Naive thymus-derived CD8-positive, alpha-beta T cell (primary cell): ENCODE results near the gene FADS6. TPM values are rescaled to one million over a fixed set of nuclear protein-coding genes. Genes with fewer than 3 reads are reported as not detected.

Experiments
- ATAC-seq, 2 donors: fragments of 150-1000 bp; cut with Tn5 transposase in 1 of 2; sonication (Bioruptor Pico), chemical (Tn5 transposase) in 1 of 2; 1 replicate in 1 of 2; 2 replicates in 1 of 2; pipeline ENCODE4 v1.10.0; 2021; ENCODE audit warnings: mild to moderate bottlenecking in 2 of 2, moderate library complexity in 2 of 2
- POLR2A ChIA-PET: fragments of 350-600 bp; sonication (Branson Sonifier 250); formaldehyde crosslinking; loops from one replicate; lab custom pipeline; 2021; ENCODE audit warnings: antibody characterized with exemption; lab: Charles Lee
- DNase-seq, 10 donors: peaks; one replicate each; pipeline versions ENCODE4 v3.0.0 to v3.0.0-alpha.2; 2020 to 2022
- H3K27ac Mint-ChIP-seq, 10 donors: one replicate each; pipeline ENCODE4 v1.8.0; 2020 to 2022; ENCODE audit warnings: mild to moderate bottlenecking in 10 of 10, mixed read lengths in 10 of 10, moderate library complexity in 4 of 10, inconsistent platforms in 1 of 10
- H3K27me3 Mint-ChIP-seq, 5 donors: one replicate each; pipeline ENCODE4 v1.8.0; 2021 to 2022; ENCODE audit warnings: mixed read lengths in 5 of 5
- H3K36me3 Mint-ChIP-seq, 3 donors: one replicate each; pipeline ENCODE4 v1.8.0; 2020 to 2022; ENCODE audit warnings: mixed read lengths in 3 of 3, mild to moderate bottlenecking in 2 of 3, inconsistent platforms in 1 of 3
- H3K4me1 Mint-ChIP-seq, 4 donors: one replicate each; pipeline ENCODE4 v1.8.0; 2021 to 2022; ENCODE audit warnings: mixed read lengths in 4 of 4
- H3K4me3 Mint-ChIP-seq, 10 donors: one replicate each; pipeline ENCODE4 v1.8.0; 2020 to 2022; ENCODE audit warnings: mild to moderate bottlenecking in 10 of 10, mixed read lengths in 10 of 10, moderate library complexity in 6 of 10, inconsistent platforms in 1 of 10
- H3K9me3 Mint-ChIP-seq, 9 donors: one replicate each; pipeline ENCODE4 v1.8.0; 2020 to 2022; ENCODE audit warnings: mixed read lengths in 9 of 9, mild to moderate bottlenecking in 3 of 9, inconsistent platforms in 1 of 9, moderate library complexity in 1 of 9
- polyA plus RNA-seq, 3 donors: library from polyadenylated mRNA; unstranded; fragments of 300-500 nt; fragmentation: Illumina TruSeq; gene quantifications; one replicate each; pipeline ENCODE4 v1.2.3, GENCODE V29; 2021
- total RNA-seq, 8 experiments: library from RNA in 2 of 8; stranded (reverse) in 2 of 8; gene quantifications; one replicate each; pipeline ENCODE4 v1.2.3 and lab custom pipeline; 2021 to 2026

The FADS6 gene
- total and polyA plus RNA-seq, 5 experiments from 2014 or later: not detected

DNA sequence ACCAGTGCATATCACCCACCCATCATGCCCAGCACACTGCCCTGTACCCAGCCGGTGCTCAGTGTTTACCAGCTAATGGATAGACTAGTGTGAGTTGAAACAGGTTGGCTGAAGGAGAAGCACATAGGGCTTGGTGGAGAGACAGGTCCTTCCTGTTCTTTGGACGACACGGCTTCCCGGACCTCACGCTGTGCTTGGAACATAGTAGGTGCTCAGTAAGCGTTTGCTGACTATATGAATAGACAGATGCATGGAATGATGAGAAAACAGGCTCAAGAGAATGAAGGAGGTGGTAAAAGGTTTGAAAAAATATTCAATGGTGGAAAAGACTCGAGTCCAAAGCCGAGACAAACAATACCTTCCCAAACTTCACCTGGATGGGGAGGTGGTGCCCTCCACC, 6.8 kb upstream of the FADS6 start:
- ATAC-seq: no peak
- no peaks in the 10 kb centered on the region for H3K36me3 Mint-ChIP-seq
- H3K27ac Mint-ChIP-seq: no peak overlapping the region
- peaks cover 9 to 39% (median 24%) of the 10 kb centered on the region in 5 donors for H3K27me3 Mint-ChIP-seq
- no peaks in the 10 kb centered on the region for H3K9me3 Mint-ChIP-seq
- POLR2A ChIA-PET: no interaction called here
- H3K4me3 Mint-ChIP-seq: no peak overlapping the region
- DNase-seq: no peak
- H3K4me1 Mint-ChIP-seq: no peaks in the 10 kb centered on the region

DNA sequence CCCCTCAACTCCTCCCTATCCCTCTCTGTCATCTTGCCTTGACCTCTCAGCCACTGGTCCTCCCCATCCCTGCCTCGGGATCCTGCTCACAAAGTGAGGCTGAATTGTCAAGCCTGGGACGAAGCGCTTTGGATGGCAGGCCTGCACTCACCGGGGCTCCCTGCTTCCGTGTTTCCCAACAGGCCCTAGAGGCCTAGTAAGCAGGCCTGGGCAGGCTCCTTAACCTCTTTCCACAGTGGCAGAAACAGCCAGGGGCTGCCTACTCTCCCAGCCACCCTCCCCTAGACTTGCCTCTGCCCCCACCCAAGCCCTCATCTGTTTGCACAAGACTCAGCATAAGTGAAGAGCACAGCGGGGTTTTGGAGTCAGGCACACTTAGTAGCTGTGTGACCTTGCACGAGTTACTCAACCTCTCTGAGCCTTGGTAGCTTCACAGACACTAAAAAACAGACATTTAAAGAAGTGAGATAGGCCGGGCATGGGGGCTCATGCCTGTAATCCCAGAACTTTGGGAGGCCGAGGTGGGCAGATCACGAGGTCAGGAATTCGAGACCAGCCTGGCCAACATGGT, 5.0 kb upstream of the FADS6 start:
- H3K27me3 Mint-ChIP-seq: peaks cover 17 to 44% (median 34%) of the 10 kb centered on the region in 5 donors
- peaks cover 2 to 7% (median 3%) of the 10 kb centered on the region in 4 donors for H3K4me1 Mint-ChIP-seq
- ATAC-seq (no peak), DNase-seq (no peak)
- no peak overlapping the region for H3K4me3 Mint-ChIP-seq
- POLR2A ChIA-PET: no interaction called here
- no peak overlapping the region for H3K27ac Mint-ChIP-seq
- no peaks in the 10 kb centered on the region for H3K36me3 Mint-ChIP-seq
- H3K9me3 Mint-ChIP-seq: no peaks in the 10 kb centered on the region

DNA sequence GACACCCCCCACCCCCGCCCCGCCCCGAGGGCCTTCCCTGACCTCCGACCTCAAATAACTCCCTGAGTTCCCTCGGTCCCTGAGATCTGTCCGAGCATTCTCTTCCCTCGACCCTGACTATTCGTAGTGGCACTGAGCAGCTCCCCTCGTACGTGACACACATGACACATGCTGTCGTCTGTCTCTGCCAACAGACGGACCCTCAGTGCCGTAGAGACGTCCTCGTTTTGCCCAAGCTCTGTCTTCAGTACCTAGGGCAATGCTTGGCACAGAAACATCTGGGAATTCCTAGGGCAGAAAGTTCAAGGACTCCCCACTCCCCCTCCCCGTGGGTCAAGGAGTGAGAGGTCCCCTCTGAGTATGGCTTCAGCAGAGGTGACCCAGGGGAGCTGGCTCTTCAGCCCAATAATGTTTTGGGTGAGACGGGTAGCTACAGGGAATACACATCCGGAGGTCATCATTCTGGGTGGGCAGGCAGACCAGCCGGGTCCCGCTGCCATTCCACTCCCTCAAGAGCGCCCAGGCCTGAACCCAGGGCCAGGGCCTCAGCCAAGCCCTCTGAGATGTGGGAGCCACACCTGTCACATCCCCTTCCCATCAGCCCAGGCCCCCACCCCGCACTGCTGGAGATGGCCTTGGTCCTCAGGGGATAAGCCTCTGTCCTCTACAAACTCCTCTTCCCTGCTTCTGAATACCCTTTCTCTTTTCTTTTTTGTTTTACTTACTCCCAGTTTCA, 671 bp upstream of the FADS6 start:
- Mint-ChIP-seq H3K36me3 (no peaks in the 10 kb centered on the region), H3K9me3 (no peaks in the 10 kb centered on the region), H3K27ac (peak overlapping the region in 2 of 10 donors; percentile 59 to 71), H3K4me1 (peaks cover 2 to 9% (median 5%) of the 10 kb centered on the region in 4 donors), H3K27me3 (peaks cover 21 to 51% (median 36%) of the 10 kb centered on the region in 5 donors), H3K4me3 (peak overlapping the region; percentile 56 to 86 (median 74))
- POLR2A ChIA-PET: no interaction called here
- ATAC-seq (no peak), DNase-seq (no peak)

DNA sequence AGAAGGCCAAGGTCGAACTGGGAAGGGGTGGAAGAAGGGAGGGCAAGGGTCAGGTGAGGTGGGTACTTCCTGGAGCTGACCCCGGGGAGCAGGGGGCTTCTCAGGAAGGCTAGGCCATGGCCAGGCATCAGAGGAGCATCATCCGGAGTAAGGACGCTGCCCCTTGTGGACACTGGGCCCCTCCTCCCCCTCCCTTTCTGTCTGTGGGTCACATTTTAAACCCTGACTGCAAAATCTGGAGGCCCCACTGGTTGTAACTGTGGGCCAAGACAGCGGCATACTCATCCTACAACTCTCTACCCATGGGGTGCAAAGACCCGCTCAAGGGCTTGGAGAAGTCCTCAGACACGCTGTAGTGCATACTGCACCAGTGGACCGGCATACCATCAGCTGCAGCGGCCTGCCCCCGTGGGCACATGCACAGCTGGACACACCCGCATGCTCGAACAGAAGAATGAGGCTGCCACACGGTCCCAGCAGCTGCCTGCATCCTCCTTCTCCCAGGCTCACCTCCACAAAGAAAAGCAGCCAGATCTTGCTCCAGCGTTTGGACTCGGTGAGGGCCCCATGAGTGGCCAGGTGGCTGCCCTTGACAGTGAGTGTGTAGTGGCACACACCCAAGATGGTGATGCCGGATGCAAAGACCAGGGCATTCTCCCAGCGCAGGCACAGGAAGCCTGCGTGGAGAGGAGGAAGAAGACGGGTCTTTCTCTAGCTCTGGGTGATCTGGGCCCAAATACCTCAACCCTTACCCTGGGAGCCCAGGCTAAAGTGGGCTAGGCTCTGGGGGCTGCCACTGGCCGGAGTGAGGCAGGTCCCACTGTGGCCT, 1.2 kb downstream of the FADS6 start:
- peaks cover 2 to 9% (median 5%) of the 10 kb centered on the region in 4 donors for H3K4me1 Mint-ChIP-seq
- peaks cover 21 to 60% (median 36%) of the 10 kb centered on the region in 5 donors for H3K27me3 Mint-ChIP-seq
- peak overlapping the region in 3 of 10 donors; percentile 48 to 77 (median 61) for H3K4me3 Mint-ChIP-seq
- H3K36me3 Mint-ChIP-seq: no peaks in the 10 kb centered on the region
- no peaks in the 10 kb centered on the region for H3K9me3 Mint-ChIP-seq
- POLR2A ChIA-PET: interaction anchor here (0.5 to 0.8 kb wide), 2 partner anchors 14 to 1497 kb away, joined by 3 read pairs; no protein-coding TSS in a partner anchor
- DNase-seq: no peak
- H3K27ac Mint-ChIP-seq: no peak overlapping the region
- no peak for ATAC-seq

DNA sequence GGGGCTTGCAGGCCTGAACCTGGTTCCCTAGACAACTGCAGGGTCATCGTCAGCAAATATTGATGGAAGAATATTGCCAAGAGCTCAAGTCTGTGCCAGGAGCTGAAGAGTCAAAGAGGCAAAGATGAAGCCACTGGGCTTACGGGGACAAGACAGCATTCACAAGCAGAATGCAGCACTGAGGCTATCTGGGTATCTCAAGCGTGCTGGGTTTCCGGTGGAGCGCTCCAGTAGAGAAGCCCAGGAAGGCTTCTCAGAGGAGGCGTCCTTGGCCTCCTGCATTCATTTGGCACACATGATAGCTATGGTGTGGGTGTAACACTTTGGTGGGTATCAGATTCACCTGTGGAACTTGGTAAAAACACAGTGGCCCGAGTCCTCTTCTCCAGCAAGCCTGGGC, 2.9 kb downstream of the FADS6 start:
- ATAC-seq (no peak), DNase-seq (no peak)
- Mint-ChIP-seq H3K4me1 (peaks cover 3 to 9% (median 5%) of the 10 kb centered on the region in 4 donors), H3K4me3 (no peak overlapping the region), H3K36me3 (no peaks in the 10 kb centered on the region), H3K9me3 (no peaks in the 10 kb centered on the region), H3K27me3 (peaks cover 16 to 60% (median 29%) of the 10 kb centered on the region in 5 donors), H3K27ac (no peak overlapping the region)
- POLR2A ChIA-PET: no interaction called here

DNA sequence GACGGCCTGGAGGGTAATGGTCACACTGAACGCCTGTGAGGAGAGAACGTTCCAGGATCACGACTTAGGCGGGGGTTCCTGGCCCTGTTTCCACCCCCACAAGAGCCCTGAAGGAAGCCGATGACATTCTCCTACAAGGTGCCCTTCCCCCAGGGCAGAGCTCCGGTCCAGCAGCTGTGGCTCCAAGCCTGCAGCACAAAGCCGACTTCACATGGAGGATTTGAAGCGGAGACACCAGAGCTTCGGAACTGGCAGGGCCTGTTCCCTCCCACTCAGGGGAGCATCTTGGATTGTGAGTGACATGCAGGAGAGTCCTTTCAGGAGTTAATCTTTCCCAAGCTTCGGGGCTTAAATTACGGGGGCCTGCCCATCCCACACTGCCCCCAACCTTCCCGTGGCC, 5.0 kb downstream of the FADS6 start:
- Mint-ChIP-seq H3K4me3 (no peak overlapping the region), H3K27ac (no peak overlapping the region), H3K27me3 (peaks cover 10 to 49% (median 23%) of the 10 kb centered on the region in 5 donors), H3K9me3 (no peaks in the 10 kb centered on the region), H3K4me1 (peaks cover 0 to 5% (median under 1%) of the 10 kb centered on the region in 4 donors), H3K36me3 (no peaks in the 10 kb centered on the region)
- POLR2A ChIA-PET: no interaction called here
- no peak for DNase-seq
- ATAC-seq: no peak

DNA sequence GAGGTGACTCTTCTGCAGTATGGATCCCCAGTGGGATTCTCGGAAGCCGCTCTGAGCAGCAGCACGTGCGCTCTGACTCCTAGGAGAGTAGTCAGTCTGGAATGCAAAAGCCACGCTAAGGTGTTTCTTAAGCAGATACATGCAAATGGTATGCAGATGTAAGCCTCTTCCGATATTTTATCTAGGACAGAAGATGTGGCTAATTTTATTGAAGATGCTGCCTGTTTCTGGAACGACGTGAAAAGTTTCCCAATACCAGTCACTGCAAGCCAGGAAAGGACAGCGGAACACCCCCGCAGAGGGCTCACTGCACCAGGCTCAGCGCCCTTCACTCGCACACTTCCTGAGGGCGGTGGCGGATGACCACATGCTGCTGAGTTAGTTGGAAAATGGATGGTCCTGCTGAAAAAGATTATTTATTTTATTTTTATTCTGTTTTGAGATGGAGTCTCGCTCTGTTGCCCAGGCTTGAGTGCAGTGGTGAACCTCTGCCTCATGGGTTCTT, 10.1 kb downstream of the FADS6 start:
- no peak overlapping the region for H3K4me3 Mint-ChIP-seq
- DNase-seq (no peak), ATAC-seq (no peak)
- H3K9me3 Mint-ChIP-seq: no peaks in the 10 kb centered on the region
- no peak overlapping the region for H3K27ac Mint-ChIP-seq
- H3K27me3 Mint-ChIP-seq: peaks cover 6 to 21% (median 14%) of the 10 kb centered on the region in 5 donors
- H3K36me3 Mint-ChIP-seq: no peaks in the 10 kb centered on the region
- POLR2A ChIA-PET: no interaction called here
- peaks cover 0 to 2% (median 0%) of the 10 kb centered on the region in 4 donors for H3K4me1 Mint-ChIP-seq

DNA sequence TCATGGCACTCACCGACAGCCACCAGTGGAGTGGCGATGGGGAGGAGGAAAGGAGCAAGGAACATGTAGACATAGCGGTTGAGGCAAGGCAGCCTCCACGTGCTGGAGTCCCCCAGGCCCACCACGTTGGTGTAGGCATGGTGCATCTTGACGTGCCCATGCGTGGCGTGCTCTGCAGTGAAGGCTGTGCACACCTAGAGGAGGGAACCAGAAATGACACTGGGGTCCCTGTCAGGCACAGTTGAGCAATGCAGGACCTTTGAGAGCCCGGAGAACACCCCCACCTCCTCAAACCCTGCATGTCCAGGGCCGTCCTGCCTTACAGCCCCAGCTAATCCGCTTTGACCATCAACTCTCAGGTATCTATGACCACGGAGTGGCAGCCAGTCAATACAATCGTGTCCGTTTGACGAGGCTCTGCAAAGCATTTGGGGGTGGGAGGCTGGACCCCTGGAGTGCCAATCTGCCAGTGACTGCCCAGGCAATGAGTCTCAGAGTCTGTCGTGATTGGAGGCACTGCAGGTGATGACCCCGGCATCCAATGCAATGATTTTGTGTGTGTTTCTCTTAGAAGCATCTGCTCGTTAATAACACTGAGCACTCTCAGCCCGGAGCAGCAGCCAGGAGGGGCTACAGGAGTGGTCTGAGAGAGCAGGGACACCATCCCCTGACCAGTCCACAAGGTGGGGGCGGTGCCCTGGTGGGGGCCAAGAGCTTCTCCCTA, 10.8 kb downstream of the FADS6 start:
- no peaks in the 10 kb centered on the region for H3K36me3 Mint-ChIP-seq
- peaks cover 0 to 2% (median 0%) of the 10 kb centered on the region in 4 donors for H3K4me1 Mint-ChIP-seq
- no peak overlapping the region for H3K27ac Mint-ChIP-seq
- POLR2A ChIA-PET: no interaction called here
- H3K9me3 Mint-ChIP-seq: no peaks in the 10 kb centered on the region
- DNase-seq (no peak), ATAC-seq (no peak)
- H3K4me3 Mint-ChIP-seq: no peak overlapping the region
- peaks cover 6 to 21% (median 14%) of the 10 kb centered on the region in 5 donors for H3K27me3 Mint-ChIP-seq

DNA sequence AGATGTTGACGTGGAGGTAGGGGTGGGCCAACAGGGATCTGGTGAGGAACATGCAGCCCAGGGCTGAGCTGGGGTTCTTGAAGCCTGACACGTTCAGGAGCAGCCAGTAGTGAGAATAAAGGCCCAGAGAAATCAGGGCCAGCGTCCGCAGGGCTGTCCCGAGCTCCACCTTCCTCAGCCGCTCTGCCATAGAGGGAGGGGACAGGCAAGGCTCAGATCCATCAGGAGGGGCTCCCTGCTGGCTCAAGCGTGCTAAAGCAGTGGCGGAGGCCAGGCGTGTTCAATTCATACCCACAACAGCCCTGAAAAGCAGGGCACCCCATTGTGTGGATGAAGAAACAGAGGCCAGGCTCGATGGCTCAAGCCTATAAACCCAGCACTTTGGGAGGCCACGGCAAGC, 12.4 kb downstream of the FADS6 start:
- Mint-ChIP-seq H3K36me3 (no peaks in the 10 kb centered on the region), H3K9me3 (no peaks in the 10 kb centered on the region), H3K27ac (no peak overlapping the region), H3K4me3 (no peak overlapping the region), H3K4me1 (no peaks in the 10 kb centered on the region), H3K27me3 (peaks cover 2 to 21% (median 9%) of the 10 kb centered on the region in 5 donors)
- DNase-seq: no peak
- POLR2A ChIA-PET: no interaction called here
- ATAC-seq: no peak

DNA sequence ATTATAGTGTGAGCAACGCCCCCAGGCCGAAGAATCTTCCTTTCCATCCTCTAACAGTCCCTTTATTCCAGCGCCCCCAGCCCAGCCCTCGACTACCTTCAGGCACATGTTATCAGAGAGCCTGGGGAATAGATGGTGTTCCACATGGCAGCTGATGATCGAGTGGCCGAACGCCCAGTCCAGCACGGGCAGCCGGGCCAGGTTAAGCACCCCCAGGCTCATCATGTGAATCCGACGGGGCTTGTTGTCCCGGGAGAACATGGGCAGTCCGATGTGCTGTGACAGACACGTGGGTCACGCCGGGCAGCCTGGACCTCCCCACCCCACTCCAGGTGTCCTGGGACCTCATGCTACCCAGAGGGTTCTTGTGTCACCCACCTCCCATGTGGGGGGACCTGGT, 14.1 kb downstream of the FADS6 start:
- H3K4me3 Mint-ChIP-seq: no peak overlapping the region
- H3K36me3 Mint-ChIP-seq: no peaks in the 10 kb centered on the region
- POLR2A ChIA-PET: no interaction called here

DNA sequence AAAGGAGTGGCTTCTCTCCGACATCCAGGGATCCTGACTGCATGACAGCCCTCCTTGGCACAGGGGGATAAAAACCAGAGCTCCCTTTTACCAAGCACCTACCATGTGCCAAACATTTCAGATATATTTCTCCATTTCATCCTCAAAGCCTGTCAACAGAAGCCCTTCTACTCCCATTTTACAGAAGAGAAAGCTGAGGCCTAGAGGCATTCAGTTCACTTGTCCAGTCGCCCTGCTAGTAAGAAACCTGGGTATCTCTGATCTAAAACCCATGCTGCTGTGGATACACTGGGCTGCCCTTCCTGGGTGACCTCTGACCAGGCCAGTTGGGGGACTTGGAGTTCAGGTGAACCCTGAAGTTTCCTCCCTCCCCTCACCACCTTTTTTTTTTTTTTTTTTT, 14.8 kb downstream of the FADS6 start:
- Mint-ChIP-seq H3K9me3 (no peaks in the 10 kb centered on the region), H3K4me3 (no peak overlapping the region), H3K27me3 (peaks cover 0 to 2% (median 0%) of the 10 kb centered on the region in 5 donors), H3K36me3 (no peaks in the 10 kb centered on the region), H3K4me1 (peaks cover 2 to 5% (median 5%) of the 10 kb centered on the region in 4 donors), H3K27ac (no peak overlapping the region)
- DNase-seq (no peak), ATAC-seq (no peak)
- POLR2A ChIA-PET: interaction anchor here (0.6 to 0.9 kb wide), 2 partner anchors 14 to 175 kb away, joined by 3 to 6 read pairs; no protein-coding TSS in a partner anchor

More for the DNA sequence above, 14.1 kb downstream of the FADS6 start:
- H3K4me1 Mint-ChIP-seq: no peaks in the 10 kb centered on the region
- DNase-seq: no peak
- H3K27me3 Mint-ChIP-seq: peaks cover 0 to 4% (median 1%) of the 10 kb centered on the region in 5 donors
- H3K27ac Mint-ChIP-seq: peak overlapping the region in 1 of 10 donors; percentile 71
- ATAC-seq: no peak
- no peaks in the 10 kb centered on the region for H3K9me3 Mint-ChIP-seq
